SKM-1 treated with dmso at 0.1 percent for 144 hours (cell line): ENCODE measurements around the gene SEC61B.
"Not testable (repeated sequence)": the region's sequence is repeated elsewhere in the genome, so short reads cannot be mapped to it uniquely, and the experiment has no call there.

ENCODE experiments used
- DNase-seq: peaks from one replicate; lab custom pipeline; 2025; ENCODE audit not compliant: unreplicated experiment; lab: John Stamatoyannopoulos, UW

SEC61B gene

GRCh38 chr9:99190597-99191283 is 31.3 kb upstream of the SEC61B start:
- no peak for DNase-seq

GRCh38 chr9:99192786-99193465 is 29.2 kb upstream of the SEC61B start:
- DNase-seq: no peak

- no peak for DNase-seq
Observed at GRCh38 chr9:99193466-99193821, 28.6 kb upstream of the SEC61B start.

- not testable (repeated sequence) for DNase-seq
Observed at GRCh38 chr9:99196484-99196883, 25.6 kb upstream of the SEC61B start.

- DNase-seq: no peak
Observed at GRCh38 chr9:99197124-99197630, 24.9 kb upstream of the SEC61B start.

GRCh38 chr9:99197987-99198386 is 24.1 kb upstream of the SEC61B start:
- DNase-seq: no peak

- no peak for DNase-seq
Observed at GRCh38 chr9:99199938-99200539, 22.0 kb upstream of the SEC61B start.

- DNase-seq: no peak
Observed at GRCh38 chr9:99201603-99202002, 20.5 kb upstream of the SEC61B start.

GRCh38 chr9:99210572-99210971 is 11.5 kb upstream of the SEC61B start:
- DNase-seq: no peak

DNA sequence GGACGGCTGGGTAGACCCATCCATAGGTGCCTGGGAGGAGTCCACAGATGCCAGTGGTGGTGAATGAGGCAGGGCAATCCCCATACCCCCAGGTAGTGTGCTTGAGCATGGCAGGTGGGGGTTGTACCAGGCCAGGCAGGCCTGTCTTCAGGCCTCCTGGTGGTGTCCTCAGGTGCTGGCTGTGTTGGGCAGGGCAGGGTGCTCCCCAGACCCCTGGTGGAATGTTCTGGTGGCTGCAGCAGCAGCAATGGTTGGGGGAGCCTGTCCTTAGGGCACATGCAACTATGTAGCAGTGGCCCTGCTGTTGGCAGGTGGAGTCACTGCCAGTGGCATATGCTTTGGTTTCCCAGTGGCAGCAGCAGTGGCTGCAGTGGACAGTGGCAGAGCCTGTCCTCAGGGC is 10.3 kb upstream of the SEC61B start:
- DNase-seq: no peak

DNA sequence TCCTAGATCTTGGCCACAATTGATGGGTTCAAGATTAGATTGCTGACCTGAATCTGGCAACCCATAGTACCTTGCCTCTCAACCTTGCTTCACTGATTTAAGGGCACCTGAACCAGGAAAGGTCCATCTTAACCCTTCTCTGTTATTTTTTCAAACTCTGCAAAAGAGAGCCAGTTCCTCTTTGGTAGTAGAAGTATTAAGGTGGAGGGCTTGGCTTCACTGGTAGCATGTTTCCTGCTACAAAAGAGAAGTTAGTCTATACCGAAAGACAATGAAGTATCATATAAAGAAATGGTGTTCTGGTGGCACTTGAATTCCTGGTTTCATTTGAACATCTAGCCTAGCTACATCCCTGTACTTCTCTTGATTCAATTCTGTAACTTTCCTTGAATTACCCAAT is 8.9 kb upstream of the SEC61B start:
- DNase-seq: no peak

DNA sequence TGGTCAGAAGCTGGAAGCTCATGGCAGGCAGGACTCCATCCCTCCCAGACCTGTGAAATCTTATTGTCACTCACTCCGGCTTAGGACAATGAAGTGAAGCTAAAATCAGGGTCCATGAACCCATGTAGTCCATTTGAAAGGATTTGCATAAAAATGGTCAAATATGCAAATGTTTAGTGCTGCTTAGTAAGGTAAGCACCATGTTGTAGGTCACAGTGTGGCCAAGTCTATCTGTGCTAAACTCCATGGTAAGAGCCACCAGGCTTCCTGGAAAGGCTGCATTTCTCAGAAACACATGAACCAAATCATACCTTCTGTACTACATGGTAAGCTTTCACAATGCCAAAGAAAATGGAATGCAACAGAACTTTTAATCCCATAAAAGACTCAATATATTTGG is 6.0 kb upstream of the SEC61B start:
- DNase-seq: no peak

- no peak for DNase-seq
Observed at GRCh38 chr9:99220011-99220410, 2.1 kb upstream of the SEC61B start.

DNA sequence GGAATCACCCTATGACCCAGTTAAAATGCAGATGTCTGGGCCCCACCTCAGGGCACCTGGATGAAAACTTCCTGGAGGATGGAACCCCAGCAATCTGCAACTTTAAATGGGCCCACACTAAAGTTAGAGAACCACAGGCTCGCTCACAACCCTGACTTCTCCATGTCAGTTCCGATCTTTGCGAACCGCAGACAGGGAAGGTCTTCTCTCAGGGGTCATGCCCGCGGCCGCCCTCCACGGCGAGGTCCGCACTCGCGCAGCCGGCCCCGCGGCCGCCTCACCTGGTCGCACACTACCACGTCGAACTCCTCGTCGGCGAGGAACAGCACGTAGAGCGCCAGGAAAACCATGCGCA is 839 bp upstream of the SEC61B start:
- no peak for DNase-seq

DNA sequence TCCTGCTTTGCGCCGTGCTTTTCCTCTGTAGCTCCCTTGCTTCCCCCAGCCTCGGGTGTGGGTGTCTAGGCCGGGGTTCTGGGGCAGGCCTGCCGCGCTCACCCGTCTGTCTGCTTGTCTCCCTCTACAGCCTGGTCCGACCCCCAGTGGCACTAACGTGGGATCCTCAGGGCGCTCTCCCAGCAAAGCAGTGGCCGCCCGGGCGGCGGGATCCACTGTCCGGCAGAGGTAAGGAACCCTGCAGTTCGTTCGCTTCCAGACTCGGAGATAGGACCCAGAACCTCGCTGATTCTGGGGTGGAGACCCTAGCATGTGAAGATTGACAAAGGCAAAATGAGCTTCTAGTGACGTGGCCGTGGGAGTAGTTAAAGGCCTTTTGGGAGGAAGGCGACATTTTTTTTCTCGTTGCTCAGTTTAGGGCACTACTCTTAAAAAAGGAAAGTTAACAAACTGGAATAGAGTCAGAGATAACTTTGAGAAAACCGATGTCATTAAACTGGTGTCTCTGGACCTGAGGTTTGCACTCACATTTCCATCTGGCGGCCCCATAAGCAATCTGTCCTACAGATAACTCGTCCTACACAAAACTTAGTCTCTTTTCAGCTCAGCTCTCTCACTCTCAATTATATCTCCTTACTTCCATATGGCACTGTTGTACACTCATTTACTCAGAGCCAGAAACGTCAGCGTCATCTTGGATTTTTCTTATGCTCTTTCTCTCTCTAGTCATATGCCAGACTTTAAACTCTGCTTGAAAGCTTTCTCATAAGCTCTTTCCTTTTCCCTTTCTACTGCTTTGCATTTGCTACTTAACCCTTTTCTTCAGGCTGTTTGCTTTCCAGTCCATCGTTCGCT is 561 bp downstream of the SEC61B start:
- DNase-seq: no peak

- no peak for DNase-seq
Observed at GRCh38 chr9:99224445-99224844, 2.4 kb downstream of the SEC61B start.

DNA sequence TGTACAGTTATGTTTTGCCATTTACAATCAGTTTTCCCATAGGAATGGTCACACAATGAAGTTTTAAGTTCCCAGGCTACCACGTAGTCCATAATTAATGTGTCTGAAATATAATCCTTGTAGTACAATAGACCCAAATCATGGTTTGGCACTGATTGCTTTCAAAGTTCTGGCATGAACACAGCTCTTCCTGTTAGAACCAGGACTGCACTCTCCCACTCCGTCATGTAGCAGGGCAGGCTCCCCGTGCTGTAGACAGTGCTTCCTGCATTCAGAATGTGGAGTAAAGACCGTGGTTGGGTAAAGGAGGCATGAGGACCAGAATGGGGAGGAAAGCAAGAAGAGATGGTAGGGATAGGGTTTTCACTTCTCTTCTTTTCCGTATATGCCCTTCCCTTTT is 4.0 kb downstream of the SEC61B start:
- no peak for DNase-seq

DNA sequence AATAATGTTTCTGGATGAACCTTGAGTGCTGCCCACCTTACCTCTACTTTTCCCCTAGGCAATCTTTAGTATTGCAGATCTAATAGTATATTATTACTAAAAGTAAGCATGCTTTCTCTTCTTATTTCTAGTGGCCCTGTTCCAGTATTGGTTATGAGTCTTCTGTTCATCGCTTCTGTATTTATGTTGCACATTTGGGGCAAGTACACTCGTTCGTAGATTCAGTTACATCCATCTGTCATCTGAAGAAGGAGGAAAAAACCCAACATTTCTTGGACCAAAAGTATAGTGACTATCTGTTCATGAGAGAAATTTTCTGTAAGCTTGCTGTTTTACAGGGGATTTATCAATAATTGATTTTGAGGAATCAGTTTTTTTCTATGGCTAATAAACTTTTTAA is 8.1 kb downstream of the SEC61B start:
- DNase-seq: no peak

DNA sequence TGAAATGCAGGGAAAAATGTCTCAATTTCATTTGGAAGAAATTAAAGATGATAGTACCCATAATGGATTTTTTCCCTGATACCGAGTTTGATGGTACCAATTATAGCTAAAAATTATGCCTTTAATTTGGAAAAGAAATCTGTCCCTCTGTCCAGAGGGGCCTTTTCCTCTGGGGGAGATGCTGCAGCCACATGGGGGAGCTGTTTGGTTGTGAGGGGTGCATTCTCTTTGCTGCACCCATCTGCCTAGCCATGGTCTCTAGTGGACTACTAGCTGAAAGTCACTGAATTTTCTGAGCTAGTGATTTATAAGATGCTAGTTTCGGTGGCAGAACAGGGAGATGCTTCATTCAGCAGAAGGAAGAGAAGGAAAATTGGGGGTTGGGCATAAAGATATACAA is 9.6 kb downstream of the SEC61B start:
- no peak for DNase-seq

GRCh38 chr9:99234618-99235017 is 12.5 kb downstream of the SEC61B start:
- no peak for DNase-seq

- DNase-seq: no peak
Observed at GRCh38 chr9:99235069-99235468, 13.0 kb downstream of the SEC61B start.
